OCI-LY1 (cell line): ENCODE measurements around the gene FAT3.

Experiments
- EZH2 ChIP-seq: fragments of 200-600 bp; sonication (generic), shearing (Covaris generic); IDR thresholded peaks from 2 replicates; pipeline ENCODE4 v1.8.0; 2017; ENCODE audit warnings: borderline replicate concordance, mixed run types, mild to moderate bottlenecking, antibody characterized with exemption, low read length, moderate library complexity, mixed read lengths
- TF ChIP-seq, protein P1 (sequence below): fragments of 200-600 bp; sonication (generic), shearing (Covaris generic); IDR thresholded peaks from 2 replicates; pipeline ENCODE4 v1.5.1; 2017; ENCODE audit warnings: mild to moderate bottlenecking, antibody characterized with exemption, low read length, moderate library complexity, mixed read lengths

DNA sequence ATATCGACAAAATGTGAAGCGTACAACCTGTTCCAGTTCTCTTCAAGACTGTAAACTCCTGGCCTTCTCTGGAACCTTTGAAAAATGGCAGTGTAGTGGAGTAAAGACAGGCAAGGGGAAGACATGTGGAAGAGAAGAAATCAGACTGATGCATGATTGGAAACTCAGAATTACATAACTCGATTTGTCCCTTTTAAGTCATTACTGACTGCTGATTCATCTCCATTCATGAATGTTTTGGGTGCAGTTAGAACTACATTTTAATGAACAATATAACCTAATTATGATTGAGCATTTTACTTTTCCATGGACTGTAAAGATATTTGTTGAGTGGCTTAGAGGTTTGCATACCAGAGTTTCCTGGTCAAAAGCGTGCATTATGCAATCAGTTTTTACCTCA is 32.9 kb downstream of the FAT3 start:
- TF ChIP-seq, protein P1, sequence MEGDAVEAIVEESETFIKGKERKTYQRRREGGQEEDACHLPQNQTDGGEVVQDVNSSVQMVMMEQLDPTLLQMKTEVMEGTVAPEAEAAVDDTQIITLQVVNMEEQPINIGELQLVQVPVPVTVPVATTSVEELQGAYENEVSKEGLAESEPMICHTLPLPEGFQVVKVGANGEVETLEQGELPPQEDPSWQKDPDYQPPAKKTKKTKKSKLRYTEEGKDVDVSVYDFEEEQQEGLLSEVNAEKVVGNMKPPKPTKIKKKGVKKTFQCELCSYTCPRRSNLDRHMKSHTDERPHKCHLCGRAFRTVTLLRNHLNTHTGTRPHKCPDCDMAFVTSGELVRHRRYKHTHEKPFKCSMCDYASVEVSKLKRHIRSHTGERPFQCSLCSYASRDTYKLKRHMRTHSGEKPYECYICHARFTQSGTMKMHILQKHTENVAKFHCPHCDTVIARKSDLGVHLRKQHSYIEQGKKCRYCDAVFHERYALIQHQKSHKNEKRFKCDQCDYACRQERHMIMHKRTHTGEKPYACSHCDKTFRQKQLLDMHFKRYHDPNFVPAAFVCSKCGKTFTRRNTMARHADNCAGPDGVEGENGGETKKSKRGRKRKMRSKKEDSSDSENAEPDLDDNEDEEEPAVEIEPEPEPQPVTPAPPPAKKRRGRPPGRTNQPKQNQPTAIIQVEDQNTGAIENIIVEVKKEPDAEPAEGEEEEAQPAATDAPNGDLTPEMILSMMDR: no peak
- no peak for TF ChIP-seq EZH2
